A673 (cell line): ENCODE data around the gene MATR3.

Experiments used
- EZH2 ChIP-seq: fragments of 200-600 bp; sonication (generic); IDR thresholded peaks from 2 replicates; pipeline ENCODE4 v1.6.1; 2017; ENCODE audit warnings: borderline replicate concordance, low read depth, mild to moderate bottlenecking, mixed read lengths, antibody characterized with exemption, low read length; ENCODE audit not compliant: poor library complexity, severe bottlenecking
- TF ChIP-seq, protein P1 (sequence below): fragments of 300-800, 200-600 bp; sonication (generic); conservative IDR thresholded peaks from 2 replicates; pipeline ENCODE4 v1.5.1; 2017; ENCODE audit warnings: low read depth, mild to moderate bottlenecking, antibody characterized with exemption, low read length, moderate library complexity, mixed read lengths

DNA sequence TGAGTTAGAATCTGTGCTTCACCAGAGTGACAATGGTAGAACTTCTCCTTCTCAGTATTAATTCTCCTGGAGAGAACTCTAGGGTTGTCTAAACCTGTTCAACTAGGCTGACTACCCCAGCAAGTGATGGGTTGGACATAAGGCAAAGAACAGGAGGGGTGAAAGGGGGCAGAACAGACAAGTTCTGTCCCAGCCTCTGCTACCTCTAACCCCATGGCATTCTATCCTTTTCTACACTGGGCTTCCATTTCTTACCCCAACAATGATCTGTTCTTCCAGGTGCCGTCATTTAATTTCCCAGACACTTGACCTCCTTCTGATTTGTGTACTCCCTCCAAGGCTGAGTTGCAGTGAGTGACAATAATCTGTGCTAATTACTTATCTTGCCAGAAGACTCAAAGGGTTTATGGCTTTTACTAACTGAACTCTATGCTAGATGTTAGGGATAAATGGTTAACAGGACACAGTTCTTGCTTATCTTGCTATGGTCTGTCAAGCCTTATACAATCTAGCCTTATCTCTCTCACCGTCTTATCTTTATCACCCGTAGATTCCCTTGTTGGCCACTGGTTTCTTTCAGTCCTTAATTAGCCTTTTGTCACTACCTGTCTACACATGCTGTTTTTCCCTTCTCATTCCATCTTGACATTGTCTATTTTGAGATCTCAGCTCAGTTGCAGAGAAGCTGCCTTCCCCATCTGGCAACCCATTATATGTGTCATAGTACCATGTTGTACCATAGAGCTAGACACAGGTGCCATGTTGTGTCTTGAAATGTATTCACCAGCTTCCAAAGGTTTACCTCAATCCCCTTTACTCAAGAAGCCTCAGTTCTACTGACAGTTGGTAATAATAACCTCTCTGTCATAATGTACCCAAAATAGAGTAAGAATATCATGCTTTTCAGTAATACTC lies 10.0 kb upstream of the MATR3 start:
- TF ChIP-seq, protein P1, sequence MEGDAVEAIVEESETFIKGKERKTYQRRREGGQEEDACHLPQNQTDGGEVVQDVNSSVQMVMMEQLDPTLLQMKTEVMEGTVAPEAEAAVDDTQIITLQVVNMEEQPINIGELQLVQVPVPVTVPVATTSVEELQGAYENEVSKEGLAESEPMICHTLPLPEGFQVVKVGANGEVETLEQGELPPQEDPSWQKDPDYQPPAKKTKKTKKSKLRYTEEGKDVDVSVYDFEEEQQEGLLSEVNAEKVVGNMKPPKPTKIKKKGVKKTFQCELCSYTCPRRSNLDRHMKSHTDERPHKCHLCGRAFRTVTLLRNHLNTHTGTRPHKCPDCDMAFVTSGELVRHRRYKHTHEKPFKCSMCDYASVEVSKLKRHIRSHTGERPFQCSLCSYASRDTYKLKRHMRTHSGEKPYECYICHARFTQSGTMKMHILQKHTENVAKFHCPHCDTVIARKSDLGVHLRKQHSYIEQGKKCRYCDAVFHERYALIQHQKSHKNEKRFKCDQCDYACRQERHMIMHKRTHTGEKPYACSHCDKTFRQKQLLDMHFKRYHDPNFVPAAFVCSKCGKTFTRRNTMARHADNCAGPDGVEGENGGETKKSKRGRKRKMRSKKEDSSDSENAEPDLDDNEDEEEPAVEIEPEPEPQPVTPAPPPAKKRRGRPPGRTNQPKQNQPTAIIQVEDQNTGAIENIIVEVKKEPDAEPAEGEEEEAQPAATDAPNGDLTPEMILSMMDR, result no peak
- TF ChIP-seq EZH2, result no peak
